Astrocyte of the cerebellum (primary cell): ENCODE results near the gene ARSI.

Experiments
- DNase-seq: peaks from one replicate; pipeline ENCODE4 v3.0.0-alpha.2; 2011; ENCODE audit warnings: low read depth
- H3K4me3 ChIP-seq: 2 replicates; pipeline ENCODE4 v1.5.1; 2011; ENCODE audit warnings: mild to moderate bottlenecking, low read depth, low read length, moderate library complexity
- CTCF ChIP-seq: IDR thresholded peaks from 2 replicates; pipeline ENCODE4 v1.5.1; 2012; ENCODE audit warnings: low read length, low read depth, moderate library complexity, mild to moderate bottlenecking; ENCODE audit errors: missing control alignments
- in situ Hi-C: cut with HindIII; loops from 2 replicates; pipeline ENCODE4 v1.10.0; 2017; ENCODE audit warnings: low sequenced_read_pairs

The ARSI gene

DNA sequence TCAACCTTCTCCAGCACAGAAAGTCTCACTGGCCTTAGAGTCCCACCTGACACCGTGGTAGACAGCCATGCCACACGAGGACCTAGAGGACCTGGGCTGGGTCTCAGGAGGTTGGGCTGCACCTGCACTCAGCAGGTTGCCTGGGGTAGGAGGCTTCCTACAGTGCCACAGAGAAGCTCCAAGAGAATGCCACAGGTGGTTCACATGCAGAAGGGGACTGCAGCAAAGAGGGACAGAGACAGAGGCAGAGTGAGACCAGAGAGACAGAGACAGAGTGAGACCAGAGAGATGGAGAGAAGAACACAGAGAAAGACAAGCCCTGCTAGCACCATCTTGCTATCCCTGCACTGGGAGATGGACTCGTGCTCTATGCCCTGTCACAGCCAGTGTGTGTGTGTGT, 18.8 kb downstream of the ARSI start:
- no peak overlapping the region for H3K4me3 ChIP-seq
- in situ Hi-C loops = no loop called here
- TF ChIP-seq CTCF = no peak
- no peak for DNase-seq

- TF ChIP-seq CTCF = no peak
- H3K4me3 ChIP-seq = no peak overlapping the region
- DNase-seq = no peak
- in situ Hi-C loops = no loop called here
These were observed 20.7 kb downstream of the ARSI start for GRCh38 chr5:150281987-150282386.

DNA sequence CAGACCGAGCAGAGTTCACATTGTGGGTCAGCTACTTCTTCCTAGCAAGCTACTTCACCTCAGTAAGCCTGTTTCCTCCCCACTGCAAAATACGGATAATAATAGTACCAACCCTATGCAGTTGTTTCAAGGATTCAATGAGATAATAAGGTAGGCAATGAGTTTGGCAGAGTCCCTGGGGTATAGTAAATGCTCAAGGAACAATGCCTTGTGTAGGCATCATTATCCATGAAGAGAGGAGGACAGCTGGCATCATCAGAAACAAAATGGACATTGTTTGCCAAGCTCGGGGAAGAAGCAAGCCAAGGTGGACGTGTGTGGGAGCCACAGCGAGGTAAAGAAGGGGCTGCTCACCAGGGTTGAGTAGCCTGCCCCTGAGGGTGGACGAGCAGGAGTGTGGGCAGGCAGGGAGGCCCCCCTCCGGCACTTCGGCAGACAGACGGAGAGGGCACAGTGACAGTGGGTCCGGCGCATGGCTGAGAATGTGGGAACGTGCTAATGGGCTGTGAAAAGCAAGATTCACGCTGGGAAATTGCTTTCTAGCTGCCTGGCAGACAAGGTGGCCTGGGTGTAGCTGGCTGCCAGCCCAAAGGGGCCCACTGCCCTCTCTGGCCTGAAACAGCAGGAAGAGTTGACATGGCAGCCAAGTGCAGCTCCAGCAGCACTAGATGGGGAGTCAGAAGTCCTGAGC, 23.2 kb downstream of the ARSI start:
- in situ Hi-C loops = no loop called here
- TF ChIP-seq CTCF = no peak
- DNase-seq = no peak
- no peak overlapping the region for H3K4me3 ChIP-seq

DNA sequence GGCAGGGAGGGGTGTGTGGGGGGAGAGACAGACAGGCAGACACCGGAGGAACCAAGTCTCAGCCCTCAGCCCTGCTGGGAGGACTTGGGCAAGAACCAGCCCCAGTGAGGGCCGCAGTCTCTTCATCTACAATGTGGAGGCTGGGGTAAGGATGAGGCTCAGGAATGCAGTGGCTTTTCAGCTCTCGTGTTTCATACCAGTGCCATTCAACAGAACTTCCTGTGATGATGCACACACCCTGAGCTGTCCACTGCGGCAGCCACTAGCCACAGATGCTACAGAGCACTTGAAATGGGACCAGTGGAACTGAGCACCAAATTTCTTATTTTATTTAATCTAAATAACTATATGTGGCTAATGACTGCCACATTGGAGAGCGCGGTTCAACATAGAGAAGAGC, 23.8 kb downstream of the ARSI start:
- no peak for TF ChIP-seq CTCF
- peak; percentile 58 for DNase-seq
- in situ Hi-C loops = no loop called here
- H3K4me3 ChIP-seq = no peak overlapping the region

DNA sequence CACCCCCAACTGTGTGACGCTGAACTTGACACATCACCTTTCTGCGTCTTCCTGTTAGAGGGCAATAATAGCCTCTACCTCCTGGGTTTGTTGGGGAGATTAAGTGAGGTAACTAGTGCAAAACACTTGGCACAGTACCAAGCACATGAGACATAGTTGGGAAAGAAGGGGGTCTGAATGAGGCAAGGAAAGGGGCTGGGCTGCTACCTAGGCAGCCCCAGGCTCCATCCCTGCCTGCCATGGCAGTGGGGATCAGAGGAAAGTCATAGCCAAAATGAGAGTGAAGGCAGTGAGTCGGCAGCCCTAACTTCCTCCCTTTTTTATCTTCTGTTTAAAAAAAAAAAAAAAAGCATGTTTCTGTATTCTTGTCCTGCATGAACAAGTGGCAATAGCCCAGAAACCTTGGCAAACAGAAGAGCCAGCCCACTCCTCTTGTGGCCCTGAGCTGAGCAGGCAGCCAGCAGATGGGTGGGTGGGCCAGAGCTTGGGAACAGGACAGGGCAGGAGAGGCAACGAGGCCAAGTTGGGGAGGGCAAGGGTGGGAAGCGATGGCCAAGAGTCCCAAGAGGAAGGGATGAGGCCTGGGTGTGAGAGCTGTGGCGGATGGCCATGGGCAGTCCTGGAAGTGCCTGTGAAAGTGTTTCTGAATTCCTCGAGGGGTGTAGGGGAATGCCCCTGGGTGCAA, 24.5 kb downstream of the ARSI start:
- no peak for TF ChIP-seq CTCF
- no peak for DNase-seq
- H3K4me3 ChIP-seq = no peak overlapping the region
- in situ Hi-C loops = no loop called here

DNA sequence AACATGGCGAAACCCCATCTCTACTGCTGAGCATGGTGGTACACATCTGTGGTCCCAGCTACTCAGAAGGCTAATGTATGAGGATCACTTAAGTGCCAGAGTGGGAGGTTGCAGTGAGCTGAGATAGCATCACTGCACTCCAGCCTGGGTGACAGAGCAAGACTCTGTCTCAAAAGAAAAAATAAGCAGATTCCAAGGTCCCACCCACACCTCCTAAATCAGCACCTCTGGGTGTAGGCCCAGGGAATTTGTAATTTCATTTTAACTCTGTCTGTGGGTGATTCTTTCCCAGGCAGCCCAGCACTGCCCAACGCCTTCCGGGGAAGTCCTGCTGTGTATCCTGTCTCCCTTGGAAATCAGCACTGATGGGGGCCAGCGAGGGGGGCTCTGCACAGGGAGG, 25.7 kb downstream of the ARSI start:
- in situ Hi-C loops = no loop called here
- no peak overlapping the region for H3K4me3 ChIP-seq
- no peak for DNase-seq
- no peak for TF ChIP-seq CTCF
